Stimulated activated CD8-positive, alpha-beta memory T cell treated with anti-CD3 and anti-CD28 coated beads, Interleukin-4, amount 100 ng/mL, for 1 hour (primary cell): ENCODE data around the gene CORO1C.

Experiments used
- DNase-seq, 2 donors: peaks; one replicate each; pipeline ENCODE4 v3.0.0-alpha.2; 2020; ENCODE audit warnings: low read depth in 2 of 2, low spot score in 1 of 2

CORO1C gene

DNA sequence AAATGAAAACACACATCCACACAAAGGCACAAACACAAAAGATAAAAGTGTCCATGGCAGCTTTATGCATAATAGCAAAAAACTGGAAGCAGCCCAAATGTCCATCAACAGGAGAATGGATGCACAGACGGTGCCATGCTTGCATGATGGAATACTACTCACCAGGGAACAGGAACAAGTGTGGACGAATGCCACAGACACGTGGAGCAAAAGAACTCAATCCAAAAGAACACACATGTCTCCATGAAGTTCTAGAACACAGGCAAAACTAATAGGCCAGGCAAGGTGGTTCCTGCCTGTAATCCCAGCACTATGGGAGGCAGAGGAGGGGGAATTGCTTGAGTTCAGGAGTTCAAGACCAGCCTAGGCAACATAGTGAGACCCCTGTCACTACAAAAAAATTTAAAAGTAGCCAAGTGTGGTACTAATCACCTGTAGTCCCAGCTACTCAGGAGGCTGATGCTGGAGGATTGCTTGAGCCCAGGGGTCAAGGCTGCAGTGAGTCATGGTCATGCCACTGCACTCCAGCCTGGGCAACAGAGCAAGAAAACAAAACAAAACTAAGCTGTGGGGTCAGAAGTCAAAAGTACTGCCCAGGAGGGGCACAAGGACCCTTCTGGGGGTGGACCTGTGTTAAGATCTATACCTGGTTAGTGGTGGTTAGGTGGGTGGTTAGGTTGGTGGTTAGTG, 126.2 kb downstream of the CORO1C start:
- DNase-seq, result no peak

GRCh38 chr12:108604208-108604941, 126.9 kb downstream of the CORO1C start:
- no peak for DNase-seq

- DNase-seq, result no peak
These were observed 127.6 kb downstream of the CORO1C start for GRCh38 chr12:108603743-108604142.

DNA sequence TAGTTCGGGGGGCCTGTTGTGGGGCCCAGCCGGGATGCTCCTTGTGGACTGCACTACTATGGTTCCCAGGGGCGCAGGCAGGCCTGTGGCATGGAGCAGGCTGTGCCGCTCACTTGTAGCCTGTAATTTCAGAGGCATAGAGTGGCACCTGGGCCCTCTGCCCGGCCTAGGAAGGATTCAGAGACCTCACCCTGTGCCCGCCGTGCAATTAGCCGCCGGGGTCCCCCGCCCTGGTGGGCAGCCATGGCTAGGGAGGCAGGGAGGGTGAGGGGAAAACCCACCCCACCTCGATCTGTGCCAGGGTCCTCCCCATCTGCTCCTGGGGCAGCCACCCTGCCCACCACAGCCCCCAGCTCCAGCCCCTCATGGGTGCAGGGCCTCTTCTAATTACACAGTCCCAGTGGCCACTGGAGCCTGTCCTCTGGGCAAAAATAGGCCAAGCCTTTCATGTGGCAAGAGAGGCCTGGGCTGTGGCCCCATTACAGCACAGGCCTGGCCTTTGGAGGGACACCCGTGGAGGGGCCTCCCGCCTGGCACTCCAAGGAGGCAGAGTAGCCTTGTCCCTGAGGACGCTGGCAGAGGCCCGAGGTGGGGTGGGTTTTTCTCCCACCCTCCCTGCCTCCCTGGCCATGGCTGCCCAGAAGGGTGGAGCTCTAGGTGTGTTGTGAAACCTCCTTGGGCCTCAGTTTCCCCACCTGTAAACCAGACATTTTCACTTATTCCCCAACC, 128.2 kb downstream of the CORO1C start:
- no peak for DNase-seq

- no peak for DNase-seq
These were observed 129.1 kb downstream of the CORO1C start for GRCh38 chr12:108602209-108602705.

- no peak for DNase-seq
These were observed 130.7 kb downstream of the CORO1C start for GRCh38 chr12:108600702-108601007.

DNA sequence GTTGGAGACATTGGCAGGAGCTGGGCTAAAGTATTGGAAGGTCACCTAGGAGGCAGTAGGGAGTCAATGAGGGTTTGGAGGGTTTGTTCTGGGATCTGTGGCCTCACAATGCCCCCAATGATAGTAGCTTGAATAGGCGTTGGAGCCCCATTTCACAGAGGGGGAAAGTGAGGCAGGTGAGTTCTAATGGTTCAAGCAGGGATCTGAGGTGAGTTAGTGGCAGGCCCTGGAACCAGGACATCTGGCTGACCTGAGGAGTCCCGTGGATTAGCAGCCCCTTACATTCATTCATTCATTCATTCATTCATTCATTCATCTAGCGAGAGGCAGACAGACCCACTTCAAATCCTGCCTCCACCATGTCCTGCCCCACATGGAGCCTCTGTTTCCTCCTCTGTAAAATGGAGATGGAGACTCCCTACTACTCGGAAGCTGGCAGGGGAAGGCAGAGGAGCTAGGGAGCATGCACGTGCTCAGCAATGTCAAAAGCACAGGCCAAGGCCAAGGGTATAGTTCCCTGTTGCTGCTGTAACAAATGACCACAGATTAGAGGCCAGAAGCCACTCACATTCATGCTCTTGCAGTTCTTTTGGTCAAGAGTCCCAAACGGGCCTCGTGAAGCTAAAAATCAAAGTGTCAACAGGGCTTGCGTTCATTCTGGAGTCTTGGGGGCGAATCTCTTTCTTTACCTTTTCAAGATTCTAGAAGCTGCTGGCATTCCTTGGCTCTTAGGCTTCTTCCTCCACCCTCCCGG, 131.2 kb downstream of the CORO1C start:
- no peak for DNase-seq

GRCh38 chr12:108599541-108599940, 131.8 kb downstream of the CORO1C start:
- DNase-seq, result no peak

- no peak for DNase-seq
These were observed 132.6 kb downstream of the CORO1C start for GRCh38 chr12:108598553-108599250.

- no peak for DNase-seq
These were observed 133.5 kb downstream of the CORO1C start, which contains the start of gene TMEM119 for GRCh38 chr12:108597559-108598471. TSS of gene TMEM119 (minus strand) at chr12:108598084. CDS start at chr12:108592383, 5,701 bp downstream.

- DNase-seq, result no peak
These were observed 134.3 kb downstream of the CORO1C start for GRCh38 chr12:108596854-108597558.

GRCh38 chr12:108595711-108596647, 135.3 kb downstream of the CORO1C start:
- no peak for DNase-seq
